HG03457 (cell line): ENCODE results near the gene C1GALT1C1.
"Not testable (repeated sequence)": the region's sequence is repeated elsewhere in the genome, so short reads cannot be mapped to it uniquely, and the experiment has no call there.

Experiments
- ATAC-seq: cut with Tn5 transposase; IDR thresholded peaks from one replicate; pipeline ENCODE4 v1.9.1; 2021; ENCODE audit warnings: moderate number of reproducible peaks; ENCODE audit not compliant: unreplicated experiment

Gene C1GALT1C1

DNA sequence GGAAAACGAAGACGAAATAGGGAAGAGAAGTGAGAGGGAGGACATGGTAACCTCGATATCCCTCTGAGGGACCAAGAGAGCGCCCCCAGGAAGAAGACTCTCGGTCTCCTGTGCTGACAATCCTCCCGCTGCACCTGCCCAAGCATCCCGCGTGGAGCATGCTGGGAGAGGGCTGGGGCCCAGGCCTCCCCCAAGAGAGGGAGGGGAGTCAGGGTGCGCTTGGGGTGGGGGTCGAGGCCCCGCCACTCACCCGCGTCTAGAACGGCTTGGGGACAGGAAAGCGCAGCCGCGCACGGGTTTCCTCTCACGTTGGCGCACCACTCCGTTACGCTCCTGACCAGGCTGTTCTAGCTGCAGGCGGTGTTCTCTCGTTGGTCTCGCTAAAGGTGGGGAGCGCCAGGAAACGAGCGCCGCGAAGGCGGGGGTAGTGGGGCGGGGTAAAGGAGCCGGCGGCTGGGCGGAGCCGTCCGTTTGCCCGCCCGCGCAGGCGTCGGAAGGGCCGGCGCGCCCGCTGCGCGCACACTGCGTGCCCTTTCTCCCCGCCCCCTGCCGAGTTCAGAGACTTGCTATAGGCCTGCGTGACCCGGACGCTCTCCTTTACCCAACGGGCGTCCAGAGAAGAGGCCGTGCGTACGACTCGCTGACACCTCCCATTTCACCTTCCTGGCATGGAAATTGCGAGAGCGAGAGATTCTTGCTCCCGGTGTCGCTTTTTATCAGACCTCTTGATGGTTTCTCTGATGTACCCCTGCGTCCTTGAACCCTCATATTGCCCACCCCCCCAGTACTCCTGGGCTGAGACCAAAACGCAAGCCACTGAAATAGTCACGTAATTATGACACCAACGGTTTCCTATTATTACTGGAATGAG is at the start of gene C1GALT1C1:
Gene C1GALT1C1 (minus strand): TSS at position 388 of the 871 bp plus-strand sequence. CDS start 2,888 bp downstream, outside the sequence.
- ATAC-seq: peak; percentile 95

GRCh38 chrX:120677004-120677652 is 47.3 kb upstream of the C1GALT1C1 start:
- ATAC-seq: no peak

DNA sequence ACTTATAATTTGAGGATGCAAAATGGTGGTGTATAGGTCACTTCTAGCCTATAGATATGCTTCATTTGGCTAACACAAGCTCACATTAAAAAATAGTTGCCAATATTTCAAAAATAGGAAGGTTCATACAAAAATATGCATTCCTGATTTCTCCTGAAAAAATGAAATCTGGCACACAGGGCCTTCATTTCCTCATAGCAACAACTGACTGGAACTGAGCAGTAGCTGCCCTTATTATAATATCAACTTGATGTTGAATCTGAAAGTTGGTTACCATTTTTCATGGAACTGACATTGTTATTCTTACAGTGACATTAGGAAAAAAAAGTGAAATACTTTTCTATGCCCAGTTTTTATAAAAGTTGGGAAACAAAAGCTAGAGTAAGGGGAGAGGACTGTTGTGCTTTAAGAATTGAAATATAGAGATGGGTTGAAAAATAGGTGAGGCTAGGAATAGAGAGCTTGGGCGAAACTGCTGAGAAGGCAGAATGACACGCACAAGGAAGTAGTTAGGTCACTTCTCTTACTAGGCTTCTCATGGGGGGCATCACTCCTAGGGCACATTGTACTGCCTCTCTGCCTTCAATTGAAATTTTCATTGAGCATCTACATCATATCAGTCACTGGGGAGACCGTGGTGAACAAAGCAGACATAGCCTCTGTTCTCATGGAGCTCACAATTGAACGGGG is 43.1 kb upstream of the C1GALT1C1 start:
- ATAC-seq: no peak

DNA sequence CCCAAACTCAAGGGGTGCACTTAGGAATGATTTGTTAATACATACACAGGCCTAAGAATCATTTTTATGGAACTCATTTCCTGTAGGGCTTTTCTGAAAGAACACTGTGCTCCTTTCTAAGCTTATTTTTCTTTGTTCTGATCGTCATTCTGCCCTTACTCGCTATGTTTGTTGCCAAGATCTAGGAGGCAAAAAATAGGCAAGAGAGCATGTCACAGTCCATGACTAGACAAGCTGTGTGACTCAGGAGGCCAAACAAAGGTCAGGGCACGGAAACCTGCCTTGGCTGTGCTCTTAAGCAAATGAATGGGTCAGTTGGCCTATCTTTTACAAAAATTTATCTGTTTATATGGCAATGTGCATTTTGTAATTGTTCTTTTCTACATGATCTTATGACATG is 42.5 kb upstream of the C1GALT1C1 start:
- no peak for ATAC-seq

DNA sequence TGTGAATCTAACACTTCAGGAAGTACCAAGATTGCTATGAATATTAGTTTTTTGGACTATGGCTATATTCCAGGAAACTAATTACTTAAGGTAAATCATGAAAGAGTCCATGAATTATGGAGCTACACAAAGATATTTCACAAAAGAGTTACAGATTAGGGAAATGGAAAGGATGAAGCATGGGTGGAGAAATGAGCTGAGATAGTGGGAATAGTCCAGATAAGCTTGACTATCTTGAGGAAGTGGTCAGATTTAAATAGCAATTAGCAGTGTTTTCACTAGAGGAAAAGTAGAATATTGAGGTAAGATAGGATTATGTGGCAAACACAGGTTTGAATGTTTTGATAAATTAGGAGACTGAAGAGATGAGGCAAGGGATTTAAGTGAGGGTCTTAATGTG is 42.1 kb upstream of the C1GALT1C1 start:
- ATAC-seq: no peak

DNA sequence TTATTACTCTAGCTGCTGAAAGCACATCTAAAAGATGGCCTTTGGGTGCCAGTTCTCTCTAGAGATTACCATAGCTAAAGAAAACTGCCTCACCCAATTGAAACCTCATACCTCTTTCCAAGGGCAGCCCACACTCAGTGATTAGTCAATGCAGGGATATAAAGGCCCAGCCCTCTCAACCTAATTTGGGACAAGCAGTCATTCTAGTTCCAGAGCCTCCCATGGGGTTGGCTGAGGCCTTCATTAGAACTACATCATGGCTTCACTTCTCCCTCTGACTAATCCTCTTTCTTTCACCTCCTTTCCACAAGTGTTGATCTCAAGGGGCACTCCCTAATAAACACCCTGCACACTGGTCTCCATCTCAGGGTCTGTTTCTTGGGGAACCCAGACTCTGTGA is 38.5 kb upstream of the C1GALT1C1 start:
- ATAC-seq: no peak

DNA sequence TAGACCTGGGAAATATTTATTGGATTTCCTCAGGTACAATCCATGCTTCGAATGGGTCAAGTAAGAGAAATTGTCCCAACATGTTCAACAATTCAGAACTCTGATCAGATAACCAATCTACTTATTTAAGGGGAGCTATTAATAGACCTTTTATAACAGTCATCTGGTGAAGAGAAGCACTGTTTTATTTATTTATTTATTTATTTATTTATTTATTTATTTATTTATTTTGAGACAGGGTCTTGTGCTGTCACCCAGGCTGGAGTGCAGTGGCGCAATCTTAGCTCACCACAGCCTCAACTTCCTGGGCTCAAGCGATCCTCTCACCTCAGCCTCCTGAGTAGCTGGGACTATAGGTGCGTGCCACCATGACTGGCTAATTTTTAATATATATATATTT is 34.7 kb upstream of the C1GALT1C1 start:
- ATAC-seq: not testable (repeated sequence)

GRCh38 chrX:120664081-120664480 is 34.2 kb upstream of the C1GALT1C1 start:
- no peak for ATAC-seq

DNA sequence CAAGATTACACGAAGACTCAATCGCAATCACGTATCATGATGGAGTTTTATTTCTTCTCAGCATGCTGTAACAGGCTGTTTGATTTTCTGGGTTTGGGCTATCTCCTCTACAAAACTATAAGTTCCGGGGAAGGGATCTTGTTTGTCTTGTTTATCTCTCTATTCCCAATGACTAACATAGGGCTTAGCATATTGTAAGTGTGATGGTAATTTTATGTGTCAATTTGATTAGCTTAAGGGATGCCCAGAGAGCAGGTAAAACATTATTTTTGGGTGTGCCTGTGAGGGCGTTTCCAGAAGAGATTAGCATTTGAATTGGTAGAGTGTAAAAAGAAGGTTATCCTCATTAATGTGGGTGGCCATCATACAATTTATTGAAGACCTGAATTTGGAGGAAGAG is 32.8 kb upstream of the C1GALT1C1 start:
- ATAC-seq: no peak

DNA sequence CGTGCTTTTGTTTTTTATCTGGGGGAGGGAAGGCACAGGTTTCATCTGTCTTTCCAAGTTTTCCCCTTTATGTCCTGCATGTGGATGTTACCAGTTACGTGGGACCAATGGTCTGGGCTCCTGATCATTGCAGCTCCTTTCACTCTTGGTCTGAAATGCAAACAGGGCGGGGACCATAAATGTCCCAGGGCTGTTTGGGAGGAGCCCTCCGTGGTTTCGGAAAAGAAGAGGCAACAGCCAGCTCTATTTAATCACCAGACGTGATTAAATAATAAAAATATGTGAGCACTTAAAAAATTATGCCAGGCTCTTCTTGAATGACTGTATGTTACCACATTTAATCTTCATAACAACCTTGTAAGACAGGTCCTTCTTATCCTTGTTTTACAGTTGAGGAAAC is 30.8 kb upstream of the C1GALT1C1 start:
- ATAC-seq: no peak

- ATAC-seq: no peak
Measured at GRCh38 chrX:120653000-120653399, 23.1 kb upstream of the C1GALT1C1 start.

DNA sequence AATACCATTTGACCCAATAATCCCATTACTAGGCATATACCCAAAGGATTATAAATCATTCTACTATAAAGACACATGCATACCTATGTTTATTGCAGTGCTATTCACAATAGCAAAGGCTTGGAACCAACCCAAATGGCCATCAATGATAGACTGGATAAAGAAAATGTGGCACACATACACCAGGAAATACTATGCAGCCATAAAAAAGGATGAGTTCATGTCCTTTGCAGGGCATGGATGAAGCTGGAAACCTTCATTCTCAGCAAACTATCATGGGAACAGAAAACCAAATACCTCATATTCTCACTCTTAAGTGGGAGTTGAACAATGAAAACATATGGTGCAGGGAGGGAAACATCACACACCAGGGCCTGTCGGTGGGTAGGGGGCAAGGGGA is 22.4 kb upstream of the C1GALT1C1 start:
- ATAC-seq: not testable (repeated sequence)

DNA sequence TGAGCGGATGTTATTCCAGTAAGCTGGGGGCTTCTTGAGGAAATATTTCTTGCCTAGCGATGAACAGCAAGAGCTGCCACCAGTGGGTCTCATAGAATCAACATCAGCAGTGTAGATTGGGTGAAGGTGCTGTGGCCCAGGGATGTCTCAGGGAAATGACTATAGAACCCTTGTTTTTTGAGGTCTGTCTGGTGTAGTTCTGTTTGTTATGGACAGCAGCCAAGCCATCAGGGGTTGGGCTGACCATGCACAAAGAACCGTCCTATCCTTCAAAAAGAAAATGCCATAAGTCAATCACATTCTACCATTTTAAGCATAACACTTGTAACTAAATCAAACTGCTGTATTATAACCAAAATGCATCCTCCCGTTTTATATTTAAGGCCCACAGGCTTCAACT is 17.3 kb upstream of the C1GALT1C1 start:
- no peak for ATAC-seq

GRCh38 chrX:120642871-120643270 is 13.0 kb upstream of the C1GALT1C1 start:
- no peak for ATAC-seq

GRCh38 chrX:120638619-120639018 is 8.8 kb upstream of the C1GALT1C1 start:
- no peak for ATAC-seq

DNA sequence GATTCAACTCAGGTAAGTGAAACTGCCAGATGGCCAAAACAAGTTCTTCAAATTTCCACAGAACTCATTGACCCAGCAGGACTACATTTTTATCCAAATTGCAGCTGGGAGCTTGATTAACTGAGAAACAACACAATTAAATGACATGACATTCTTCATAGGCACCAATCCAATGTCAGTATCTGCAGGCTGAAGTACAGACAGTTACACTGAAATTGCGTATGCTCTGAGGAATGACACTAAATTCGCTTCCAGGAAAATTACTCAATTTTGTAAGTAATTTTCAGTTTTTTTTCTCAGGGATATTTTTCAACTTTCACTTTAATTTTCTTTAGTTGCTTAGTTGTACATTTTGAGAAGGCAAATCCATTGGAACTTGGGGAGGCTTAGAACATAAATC is 4.5 kb downstream of the C1GALT1C1 start:
- no peak for ATAC-seq

DNA sequence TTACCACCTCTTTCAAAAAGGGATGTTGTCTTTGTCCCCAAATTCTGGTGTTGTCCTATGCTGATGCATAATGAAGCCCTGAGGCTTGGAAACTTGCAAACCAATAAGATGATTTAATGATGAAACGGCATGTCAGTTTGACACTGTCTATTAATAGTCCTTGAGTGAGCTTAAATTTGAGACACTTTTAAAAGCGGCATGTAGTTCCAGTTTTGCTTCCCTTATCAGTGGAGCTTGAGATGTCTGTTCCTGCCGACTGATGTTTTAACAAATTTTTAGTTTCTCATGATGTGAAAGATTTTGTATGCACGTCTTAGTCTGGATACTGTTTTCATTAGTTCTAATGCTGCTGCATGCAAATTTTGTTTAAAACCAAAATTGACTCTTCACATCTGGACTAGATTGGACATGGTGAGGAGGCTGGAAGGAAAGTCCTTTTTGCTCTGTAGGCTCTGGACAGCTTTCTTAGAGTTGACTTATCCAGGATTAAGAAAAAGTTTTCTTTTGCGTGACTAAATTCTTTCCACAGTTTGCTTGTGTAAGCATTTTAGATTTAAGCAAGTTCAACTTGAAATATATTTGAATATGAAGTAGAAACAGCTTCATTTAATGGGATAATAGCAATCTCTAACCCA is 11.7 kb downstream of the C1GALT1C1 start:
- ATAC-seq: no peak

DNA sequence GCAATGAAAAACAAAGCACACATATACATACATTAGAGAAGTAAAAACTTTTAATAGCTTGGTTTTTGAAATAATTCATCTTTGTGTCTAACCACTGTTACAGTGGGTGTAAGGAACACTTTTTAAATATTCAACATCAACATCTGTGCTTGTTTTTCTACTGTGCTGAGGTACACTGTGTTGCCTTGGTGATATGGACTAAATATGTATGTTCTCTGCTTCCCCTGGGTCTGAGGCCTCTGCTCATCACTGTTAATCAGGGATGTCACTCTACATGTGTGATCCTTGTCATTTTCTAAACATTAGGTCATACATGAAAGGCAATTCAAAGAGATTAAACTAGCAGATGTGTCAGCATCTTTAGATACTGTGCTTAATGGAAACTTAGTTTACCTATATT is 15.0 kb downstream of the C1GALT1C1 start:
- no peak for ATAC-seq

GRCh38 chrX:120612086-120612485 is 17.8 kb downstream of the C1GALT1C1 start:
- ATAC-seq: no peak

- no peak for ATAC-seq
Measured at GRCh38 chrX:120604361-120604782, 25.5 kb downstream of the C1GALT1C1 start.

GRCh38 chrX:120603707-120604360 is 26.0 kb downstream of the C1GALT1C1 start, which contains the start of gene MCTS1:
TSS of gene MCTS1 (plus strand) at chrX:120604101. CDS start at chrX:120604237, 136 bp downstream.
- ATAC-seq: peak; percentile 91
